Central memory CD4-positive, alpha-beta T cell (primary cell): ENCODE data around the gene FBL.
A peak's percentile ranks its signal among the peaks of the same experiment; 100 is the strongest.
"Not testable (repeated sequence)": the region's sequence is repeated elsewhere in the genome, so short reads cannot be mapped to it uniquely, and the experiment has no call there.

Source experiments
- DNase-seq: peaks from one replicate; pipeline ENCODE4 v3.0.0; 2022
- total RNA-seq, 3 experiments: gene quantifications; one replicate each; lab custom pipeline; 2026; lab: John Stamatoyannopoulos, UW

FBL gene
- 57.5 to 215 (median 102) reads per million in 3 experiments for total RNA-seq

- DNase-seq: peak; percentile 95
These were observed at the start of gene FBL for GRCh38 chr19:39845933-39846677. FBL (minus strand) TSS chr19:39846379; CDS start chr19:39846300, 79 bp downstream.

GRCh38 chr19:39895096-39895495 is 48.9 kb upstream of the FBL start:
- not testable (repeated sequence) for DNase-seq

- DNase-seq: not testable (repeated sequence)
These were observed 48.0 kb upstream of the FBL start for GRCh38 chr19:39894236-39894606.

GRCh38 chr19:39893366-39894235 is 47.4 kb upstream of the FBL start:
- not testable (repeated sequence) for DNase-seq

GRCh38 chr19:39892506-39892902 is 46.3 kb upstream of the FBL start:
- DNase-seq: not testable (repeated sequence)

GRCh38 chr19:39891660-39892505 is 45.7 kb upstream of the FBL start:
- peak; percentile 10 for DNase-seq

GRCh38 chr19:39890755-39891551 is 44.8 kb upstream of the FBL start:
- no peak for DNase-seq

- not testable (repeated sequence) for DNase-seq
These were observed 43.9 kb upstream of the FBL start for GRCh38 chr19:39889872-39890754.

GRCh38 chr19:39887456-39887951 is 41.3 kb upstream of the FBL start:
- not testable (repeated sequence) for DNase-seq

GRCh38 chr19:39885821-39886554 is 39.8 kb upstream of the FBL start:
- not testable (repeated sequence) for DNase-seq

GRCh38 chr19:39884721-39885120 is 38.5 kb upstream of the FBL start:
- DNase-seq: not testable (repeated sequence)

- not testable (repeated sequence) for DNase-seq
These were observed 36.5 kb upstream of the FBL start for GRCh38 chr19:39882645-39883044.

GRCh38 chr19:39881495-39882110 is 35.4 kb upstream of the FBL start:
- not testable (repeated sequence) for DNase-seq

GRCh38 chr19:39880241-39880640 is 34.1 kb upstream of the FBL start:
- not testable (repeated sequence) for DNase-seq

GRCh38 chr19:39879796-39880195 is 33.6 kb upstream of the FBL start:
- not testable (repeated sequence) for DNase-seq

- DNase-seq: not testable (repeated sequence)
These were observed 32.7 kb upstream of the FBL start for GRCh38 chr19:39878866-39879265.

- no peak for DNase-seq
These were observed 32.2 kb upstream of the FBL start for GRCh38 chr19:39878398-39878797.

- DNase-seq: not testable (repeated sequence)
These were observed 31.8 kb upstream of the FBL start for GRCh38 chr19:39877982-39878381.

- DNase-seq: not testable (repeated sequence)
These were observed 31.3 kb upstream of the FBL start for GRCh38 chr19:39877488-39877887.
